ENCODE results near the gene SPTA1.
"Not testable (repeated sequence)": the region's sequence is repeated elsewhere in the genome, so short reads cannot be mapped to it uniquely, and the experiment has no call there.

The SPTA1 gene

GRCh38 chr1:158686111-158687009 lies at the start of gene SPTA1:
Gene SPTA1 (minus strand): TSS chr1:158686715. CDS start chr1:158686517, 198 bp downstream.
- no peak for DNase-seq (ENCODE audit: low read depth in 1 of 2, low spot score in 1 of 2)

GRCh38 chr1:158735848-158736247 lies 49.3 kb upstream of the SPTA1 start:
- DNase-seq (ENCODE audit: low read depth in 1 of 2, low spot score in 1 of 2): no peak

DNA sequence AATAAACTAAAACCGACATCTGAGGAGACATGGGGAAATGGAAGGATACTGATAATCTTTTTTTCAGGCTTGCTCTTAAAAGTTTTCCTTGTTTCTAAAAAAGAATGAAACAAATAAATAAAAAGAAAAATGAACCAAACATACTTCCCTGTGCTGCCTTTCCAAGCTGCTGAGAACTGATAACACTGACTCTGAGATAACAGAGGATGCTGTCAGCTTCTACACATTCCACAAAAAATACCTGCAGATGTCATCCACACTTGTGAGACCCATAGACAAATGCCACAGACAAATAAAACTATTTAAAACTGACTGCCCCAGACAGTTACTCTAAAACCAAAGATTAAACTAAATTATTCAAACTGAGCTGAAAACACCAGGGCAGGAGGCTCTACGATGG lies 46.0 kb upstream of the SPTA1 start:
- DNase-seq (ENCODE audit: low read depth in 1 of 2, low spot score in 1 of 2): no peak

DNA sequence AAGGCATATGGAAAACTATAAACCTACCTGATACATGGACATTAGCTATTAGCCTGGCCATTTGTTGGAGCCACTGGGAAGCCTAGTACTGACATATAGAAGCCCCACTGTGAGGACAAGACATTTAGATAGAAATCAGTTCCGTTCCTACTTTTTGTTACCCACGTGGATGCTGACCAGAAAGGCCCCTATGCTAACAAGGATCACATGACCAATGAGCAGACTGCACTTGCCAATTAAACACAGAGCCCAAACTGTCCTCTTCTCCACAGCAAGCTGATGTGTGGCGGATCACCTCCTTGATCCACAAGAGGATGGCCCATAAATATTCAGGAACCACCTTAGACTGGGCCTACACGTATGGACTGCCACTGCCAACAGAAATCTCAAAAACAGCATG lies 45.2 kb upstream of the SPTA1 start:
- DNase-seq (ENCODE audit: low read depth in 1 of 2, low spot score in 1 of 2): no peak

DNA sequence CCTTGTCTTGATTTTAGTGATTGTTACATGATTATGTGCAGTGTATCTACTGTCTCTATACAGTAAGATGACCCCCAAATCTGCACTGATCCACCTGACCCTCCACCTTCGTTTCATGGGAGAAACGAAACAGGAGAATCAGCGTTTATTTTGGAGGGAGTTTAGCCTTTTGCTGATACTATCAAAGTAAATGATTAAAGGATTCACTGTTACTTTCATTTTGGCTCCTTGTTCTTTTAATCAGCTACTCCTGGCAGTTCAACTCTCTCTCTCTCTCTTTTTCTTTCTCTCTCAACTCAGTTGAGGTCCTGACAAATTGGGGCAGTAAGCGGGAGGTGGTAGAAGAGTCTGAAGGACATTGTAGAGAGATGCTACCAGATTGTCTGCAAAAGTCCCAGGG lies 43.9 kb upstream of the SPTA1 start:
- no peak for DNase-seq (ENCODE audit: low read depth in 1 of 2, low spot score in 1 of 2)

GRCh38 chr1:158728510-158729225 lies 42.2 kb upstream of the SPTA1 start:
- DNase-seq (ENCODE audit: low read depth in 1 of 2, low spot score in 1 of 2): no peak

- no peak for DNase-seq (ENCODE audit: low read depth in 1 of 2, low spot score in 1 of 2)
Observed at GRCh38 chr1:158724442-158724841, 37.9 kb upstream of the SPTA1 start.

DNA sequence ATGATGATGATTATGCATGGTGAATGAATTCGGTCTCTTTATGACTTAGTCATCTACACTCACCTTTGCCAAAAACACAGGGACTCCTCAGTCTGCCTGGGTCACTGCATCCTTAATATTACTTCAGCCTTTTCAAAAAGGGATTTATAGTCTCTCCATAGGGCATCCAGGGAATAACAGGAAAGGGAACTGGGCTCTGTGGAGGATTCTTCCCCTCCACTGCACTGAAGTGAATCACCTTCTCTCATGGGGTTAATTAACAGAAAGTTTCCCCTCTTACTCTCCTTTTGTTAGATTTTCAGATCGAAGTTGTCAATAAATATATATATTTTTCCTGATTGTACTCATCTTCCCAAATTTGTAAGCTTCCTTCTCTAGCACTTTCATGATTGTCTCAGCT lies 34.1 kb upstream of the SPTA1 start, which contains the start of gene OR6K3:
OR6K3 (minus strand) TSS at position 101 of the 400 bp plus-strand sequence. CDS start 2,605 bp downstream, outside the sequence.
- DNase-seq (ENCODE audit: low read depth in 1 of 2, low spot score in 1 of 2): no peak

GRCh38 chr1:158719664-158720063 lies 33.1 kb upstream of the SPTA1 start:
- no peak for DNase-seq (ENCODE audit: low read depth in 1 of 2, low spot score in 1 of 2)

DNA sequence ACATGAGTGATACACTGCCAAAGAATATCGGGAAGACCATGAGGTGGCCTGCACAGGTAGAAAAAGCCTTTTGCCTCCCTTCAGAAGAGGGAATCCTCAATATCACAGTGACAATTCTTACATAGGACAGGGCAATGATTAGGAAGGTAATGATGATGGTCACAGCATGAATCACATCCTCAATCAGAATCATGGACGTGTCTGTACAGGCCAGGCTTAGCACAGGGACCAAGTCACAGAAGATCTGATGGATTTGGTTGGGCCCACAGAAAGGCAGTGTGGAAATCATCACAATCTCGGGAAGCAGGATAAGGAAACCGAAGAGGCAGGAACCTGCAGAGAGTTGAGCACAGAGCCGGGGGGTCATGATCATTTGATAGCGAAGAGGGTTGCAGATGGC lies 30.8 kb upstream of the SPTA1 start:
- no peak for DNase-seq (ENCODE audit: low read depth in 1 of 2, low spot score in 1 of 2)

- DNase-seq (ENCODE audit: low read depth in 1 of 2, low spot score in 1 of 2): no peak
Observed at GRCh38 chr1:158716335-158716734, 29.8 kb upstream of the SPTA1 start.

GRCh38 chr1:158714754-158715153 lies 28.2 kb upstream of the SPTA1 start:
- no peak for DNase-seq (ENCODE audit: low read depth in 1 of 2, low spot score in 1 of 2)

- DNase-seq (ENCODE audit: low read depth in 1 of 2, low spot score in 1 of 2): no peak
Observed at GRCh38 chr1:158711098-158711497, 24.6 kb upstream of the SPTA1 start.

- DNase-seq (ENCODE audit: low read depth in 1 of 2, low spot score in 1 of 2): no peak
Observed at GRCh38 chr1:158706096-158706495, 19.6 kb upstream of the SPTA1 start.

- DNase-seq (ENCODE audit: low read depth in 1 of 2, low spot score in 1 of 2): no peak
Observed at GRCh38 chr1:158700552-158700951, 14.0 kb upstream of the SPTA1 start, which contains the start of gene OR6K2. Gene OR6K2 (minus strand): TSS chr1:158700652. CDS start chr1:158700652, 0 bp downstream.

- no peak for DNase-seq (ENCODE audit: low read depth in 1 of 2, low spot score in 1 of 2)
Observed at GRCh38 chr1:158694596-158694995, 8.1 kb upstream of the SPTA1 start.

GRCh38 chr1:158692356-158692755 lies 5.8 kb upstream of the SPTA1 start:
- DNase-seq (ENCODE audit: low read depth in 1 of 2, low spot score in 1 of 2): no peak

DNA sequence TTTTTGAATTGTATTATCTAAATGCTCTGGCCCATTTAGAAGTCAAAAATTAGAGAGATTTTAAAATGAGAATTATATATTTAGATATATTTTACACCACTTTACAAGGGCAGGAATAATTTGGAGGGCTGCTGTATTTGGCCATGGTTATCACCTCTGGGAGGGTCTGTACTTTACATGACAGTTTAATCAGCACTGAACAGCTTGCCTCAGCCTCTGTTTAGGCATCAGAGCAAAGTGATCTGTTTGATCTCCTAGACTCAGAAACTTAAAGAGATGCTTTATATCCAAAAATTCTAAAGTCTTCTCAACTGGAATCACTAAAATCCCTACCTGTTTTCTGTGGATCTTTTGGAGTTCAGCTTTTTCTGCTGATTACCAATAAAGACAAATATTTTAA lies 5.4 kb upstream of the SPTA1 start:
- DNase-seq (ENCODE audit: low read depth in 1 of 2, low spot score in 1 of 2): no peak

- not testable (repeated sequence) for DNase-seq (ENCODE audit: low read depth in 1 of 2, low spot score in 1 of 2)
Observed at GRCh38 chr1:158691149-158691548, 4.6 kb upstream of the SPTA1 start.

DNA sequence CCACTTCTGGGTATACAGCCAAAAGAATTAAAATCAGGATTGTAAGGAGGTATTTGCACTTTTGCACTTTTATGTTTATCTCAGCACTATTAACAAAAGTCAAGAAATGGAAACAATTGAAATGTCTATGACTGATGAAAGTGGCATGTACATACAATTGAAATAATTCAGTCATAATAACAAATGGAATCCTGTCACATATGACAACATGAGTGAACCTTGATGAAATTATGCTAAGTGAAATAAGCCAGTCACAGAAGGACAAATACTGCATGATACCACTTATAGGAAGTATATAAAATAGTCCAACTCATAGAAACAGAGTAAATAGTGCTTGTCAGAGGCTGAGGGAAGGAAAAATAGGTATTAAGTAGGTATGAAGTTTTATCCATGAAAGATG lies 3.4 kb upstream of the SPTA1 start:
- no peak for DNase-seq (ENCODE audit: low read depth in 1 of 2, low spot score in 1 of 2)

GRCh38 chr1:158689110-158689509 lies 2.6 kb upstream of the SPTA1 start:
- DNase-seq (ENCODE audit: low read depth in 1 of 2, low spot score in 1 of 2): no peak

- not testable (repeated sequence) for DNase-seq (ENCODE audit: low read depth in 1 of 2, low spot score in 1 of 2)
Observed at GRCh38 chr1:158688343-158688742, 1.8 kb upstream of the SPTA1 start.

Data from activated CD4-positive, alpha-beta T cell treated with anti-CD3 and anti-CD28 coated beads, Interleukin-2, amount 50 U/mL, for 24 hours (primary cell).